HG02623 (cell line): ENCODE results near the gene GRHL1.
"Not testable (repeated sequence)": the region's sequence is repeated elsewhere in the genome, so short reads cannot be mapped to it uniquely, and the experiment has no call there.

ENCODE experiments used
- ATAC-seq: cut with Tn5 transposase; IDR thresholded peaks from one replicate; pipeline ENCODE4 v1.9.1; 2021; ENCODE audit warnings: moderate library complexity; ENCODE audit not compliant: unreplicated experiment

GRHL1 gene

DNA sequence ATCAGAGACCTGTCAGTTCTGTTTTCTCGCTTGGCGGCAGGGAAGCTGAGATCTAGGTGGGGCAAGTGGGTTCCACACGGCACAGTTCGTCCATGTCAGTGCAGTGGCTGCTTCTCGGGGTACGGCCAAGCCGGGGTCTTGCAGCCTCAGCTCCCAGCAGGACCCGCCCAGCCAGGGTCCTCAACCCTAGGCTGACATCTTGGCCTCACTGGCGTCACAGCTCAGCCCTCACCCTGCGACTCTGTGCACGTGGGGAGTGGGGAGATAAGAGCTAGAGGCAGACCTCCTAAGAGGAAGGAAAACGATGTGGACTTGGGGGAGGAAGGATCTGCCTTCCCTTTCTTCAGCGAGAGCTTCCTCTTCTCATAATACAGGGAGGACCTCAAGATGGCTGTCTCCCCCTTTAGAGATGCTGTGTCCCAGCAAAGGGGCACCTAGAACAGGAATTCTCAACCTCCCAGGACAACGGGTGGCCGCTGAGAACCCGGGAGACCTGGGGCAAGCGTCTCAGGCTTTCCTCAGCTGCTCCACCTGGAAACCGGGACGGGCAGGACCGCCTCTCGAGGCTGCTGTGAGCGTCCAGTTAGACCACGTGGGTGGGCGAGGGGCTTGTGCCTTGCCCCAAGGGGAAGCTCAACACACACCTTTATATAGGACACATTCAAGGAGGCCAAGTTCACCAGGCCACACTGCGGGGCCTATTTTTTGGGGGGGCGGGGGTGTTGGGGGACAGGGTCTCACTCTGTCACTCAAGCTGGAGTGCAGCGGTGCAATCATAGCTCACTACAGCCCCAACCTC is 68.3 kb downstream of the GRHL1 start:
- no peak for ATAC-seq

DNA sequence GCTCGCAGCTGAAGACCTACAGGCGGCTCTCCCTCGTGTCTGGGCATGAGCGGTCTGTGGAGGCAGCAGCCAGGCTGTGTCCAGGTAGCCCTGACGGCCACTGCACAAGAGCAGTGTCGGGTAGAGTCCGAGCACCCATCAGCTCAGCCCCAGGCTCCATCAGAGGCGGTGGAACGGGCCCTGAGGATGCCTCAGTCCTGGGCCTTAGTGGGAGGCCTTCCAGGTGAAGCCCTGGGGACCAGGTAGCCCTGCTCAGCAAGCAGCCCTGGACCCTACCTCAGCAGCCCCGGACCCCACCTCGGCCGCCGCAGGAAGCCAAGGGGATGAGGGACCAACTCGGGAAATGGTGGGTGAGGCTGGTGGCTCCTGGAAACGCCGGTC is 70.5 kb downstream of the GRHL1 start:
- no peak for ATAC-seq

DNA sequence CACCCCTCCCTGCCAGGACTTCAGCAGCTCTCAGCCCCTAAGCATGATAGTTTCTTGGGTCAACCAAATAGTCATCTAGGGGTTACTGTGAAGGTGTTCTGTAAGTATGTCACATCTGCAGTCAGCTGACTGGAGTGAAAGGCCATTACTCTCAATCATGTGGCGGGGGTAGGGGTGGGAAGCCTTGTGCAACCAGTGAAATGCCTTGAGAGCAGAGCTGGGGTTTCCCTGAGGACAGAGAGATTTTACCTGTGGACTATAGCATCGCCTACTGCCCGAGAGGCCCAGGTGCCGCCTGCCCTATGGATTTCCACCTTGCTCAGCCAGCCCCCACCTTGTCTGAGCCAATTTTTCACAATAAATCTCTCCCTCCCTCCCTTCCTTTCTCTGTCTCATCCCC is 71.0 kb downstream of the GRHL1 start:
- ATAC-seq, result no peak

DNA sequence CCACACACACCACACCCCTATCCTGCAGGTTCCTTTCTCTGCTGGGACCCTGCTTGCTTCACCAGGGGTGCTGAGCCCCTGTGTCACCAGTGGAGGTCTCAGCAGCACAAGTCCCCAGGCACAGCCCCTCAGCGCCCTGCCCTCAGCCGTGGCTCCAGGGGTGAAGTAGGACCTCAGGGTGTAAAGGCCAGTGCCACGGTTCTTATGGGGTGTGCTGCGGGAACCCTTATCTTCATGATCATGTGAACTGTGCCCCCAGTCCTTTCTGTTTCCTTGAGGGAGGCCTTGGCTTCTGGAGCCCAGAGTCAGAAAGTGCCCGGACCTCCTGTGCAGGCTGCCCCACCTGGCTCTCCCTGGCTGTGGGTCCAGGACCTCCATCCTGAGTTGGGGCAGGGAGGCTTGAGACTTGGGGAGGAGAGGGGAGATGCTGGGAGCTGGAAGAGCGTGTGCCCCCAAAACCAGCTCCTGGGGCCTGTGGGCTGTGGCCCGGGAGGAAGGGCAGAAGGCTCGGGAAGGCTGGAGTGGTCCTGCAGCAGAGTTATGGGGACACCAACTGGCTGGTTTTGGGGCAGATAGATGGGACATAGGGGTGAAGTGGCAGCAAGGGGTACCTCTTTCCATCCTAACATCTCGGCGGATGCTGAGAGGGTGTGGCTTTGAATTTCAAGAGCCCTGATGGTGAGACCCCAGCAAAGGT is 71.6 kb downstream of the GRHL1 start:
- no peak for ATAC-seq

DNA sequence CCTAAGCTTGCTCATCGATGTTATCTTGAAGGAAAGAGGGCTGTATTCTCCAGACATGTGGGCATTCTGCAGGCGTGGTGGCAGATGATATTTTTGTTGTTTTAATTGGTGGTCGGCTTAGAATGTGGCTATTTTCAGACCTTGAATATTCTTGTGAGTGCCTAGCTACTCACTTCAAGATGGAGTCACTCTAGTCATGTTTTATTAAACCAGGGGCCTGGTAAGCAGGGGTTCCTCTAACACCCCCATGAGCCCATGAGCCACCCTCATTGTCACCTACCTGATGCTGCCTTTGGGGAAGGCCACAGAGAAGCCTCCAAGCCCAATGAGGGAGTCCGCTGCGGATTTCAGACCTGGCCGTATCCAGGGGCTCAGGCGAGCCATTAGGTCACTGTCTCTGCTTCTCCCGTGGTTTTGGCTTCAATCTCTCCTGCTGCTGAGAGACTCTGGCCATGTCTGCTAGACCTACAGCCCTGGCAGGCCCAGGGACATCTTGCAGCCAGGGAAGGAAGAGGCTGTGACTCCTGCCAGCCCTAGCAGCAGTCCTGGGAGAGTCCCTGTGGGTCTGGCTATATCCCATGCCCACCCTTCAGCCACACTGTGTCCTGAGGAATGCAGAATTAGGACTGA is 75.6 kb downstream of the GRHL1 start:
- ATAC-seq, result no peak

DNA sequence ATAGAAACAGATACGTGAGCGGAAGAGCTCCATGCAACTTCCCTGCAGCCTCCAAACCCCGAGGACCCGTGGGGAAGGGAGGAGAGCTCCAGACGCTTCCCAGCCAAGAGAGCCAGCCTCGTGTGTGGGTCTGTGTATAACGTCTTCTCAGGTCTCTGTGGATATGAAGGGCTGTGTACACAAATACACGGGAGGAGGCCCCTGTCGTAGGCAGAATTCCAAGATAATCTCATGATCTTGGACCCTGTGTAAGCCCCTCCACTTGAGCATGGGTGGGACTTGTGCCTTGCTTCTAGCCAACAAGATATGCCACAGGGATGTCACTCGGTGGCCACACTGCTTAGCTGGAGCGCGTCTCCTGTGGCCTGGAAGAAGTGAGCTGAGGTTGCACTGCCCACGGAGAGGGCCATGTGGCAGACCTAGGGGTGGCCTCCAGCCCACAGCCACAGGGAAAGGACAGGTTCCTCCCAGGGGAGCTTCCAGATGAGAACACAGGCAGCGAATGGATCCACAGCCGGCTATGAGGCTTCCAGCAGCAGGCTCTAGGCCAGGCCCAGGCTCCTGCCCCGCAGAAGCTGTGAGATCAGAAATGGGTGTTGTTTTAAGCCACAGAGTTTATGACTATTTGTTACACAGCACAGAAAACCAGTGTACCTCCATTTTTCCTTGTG is 76.3 kb downstream of the GRHL1 start:
- ATAC-seq, result no peak

DNA sequence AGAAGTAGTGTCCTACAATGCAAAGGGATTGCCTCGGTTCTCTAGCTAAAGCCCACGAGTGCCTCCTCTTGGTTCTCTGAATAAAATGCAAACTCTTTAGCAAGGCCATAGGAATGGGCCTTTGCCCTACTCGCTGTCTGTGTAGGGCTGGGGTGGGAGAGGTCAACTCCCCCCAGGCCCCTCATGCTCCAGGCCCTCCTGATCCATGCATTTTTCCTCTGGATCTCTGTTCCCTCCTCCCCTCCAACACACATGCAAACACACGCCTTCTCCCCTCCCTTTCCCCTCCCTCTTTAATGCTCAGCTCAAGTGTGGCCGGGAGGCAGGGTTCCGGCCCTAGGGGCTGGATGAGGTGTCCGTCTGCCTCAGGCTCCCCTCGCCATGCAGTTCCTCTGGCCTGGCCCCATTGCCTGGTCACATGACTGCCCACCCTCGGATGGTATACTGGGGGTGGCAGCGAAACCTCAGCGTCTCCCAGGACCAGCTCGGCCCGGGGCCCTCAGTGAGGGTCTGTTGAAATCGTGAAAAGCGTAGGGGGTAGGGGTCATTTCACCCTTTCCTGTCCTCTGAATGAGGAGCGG is 77.0 kb downstream of the GRHL1 start:
- no peak for ATAC-seq

DNA sequence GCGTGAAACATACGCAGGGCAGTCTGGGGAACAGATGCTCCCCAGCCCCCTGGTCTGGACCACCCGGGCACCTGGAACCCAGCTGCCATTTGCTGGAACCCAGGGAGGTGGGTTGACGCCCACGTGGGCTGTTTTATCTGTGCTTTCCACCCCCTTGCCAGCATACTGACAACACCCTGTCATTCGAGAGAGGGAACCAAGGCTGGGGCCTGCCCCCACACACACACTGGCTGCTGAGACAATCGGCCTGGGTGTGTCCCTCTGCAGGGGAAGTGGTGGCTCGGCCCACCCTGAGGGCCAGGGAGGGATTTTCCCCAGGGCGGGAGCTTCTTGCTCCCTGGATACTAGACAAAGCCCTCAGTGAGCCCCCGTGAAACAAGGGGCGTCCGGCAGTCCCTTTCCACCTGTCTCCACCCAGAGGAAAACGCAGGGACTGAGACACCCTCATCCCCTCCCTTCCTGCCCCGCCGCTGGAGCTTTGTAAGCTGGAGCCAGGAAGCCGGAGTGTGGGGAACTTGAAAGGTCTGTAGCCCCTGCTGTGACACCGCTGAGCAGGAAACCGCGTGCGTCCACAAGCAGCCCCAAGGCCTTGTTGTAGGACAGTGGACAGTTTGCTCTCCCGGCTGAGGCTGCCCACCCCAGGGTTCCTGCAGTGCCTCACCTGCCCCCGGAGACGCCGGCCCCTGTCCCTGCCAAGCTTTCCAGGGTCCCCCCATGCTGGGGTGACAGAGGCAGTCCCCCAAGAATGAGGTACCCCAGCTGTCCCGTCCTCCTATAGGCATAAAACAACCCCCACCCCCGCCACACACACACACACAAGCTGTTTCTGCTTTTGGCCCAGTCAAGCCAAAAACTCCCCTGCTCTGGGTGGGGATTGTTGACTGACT is 77.7 kb downstream of the GRHL1 start:
- peak; percentile 66 for ATAC-seq

DNA sequence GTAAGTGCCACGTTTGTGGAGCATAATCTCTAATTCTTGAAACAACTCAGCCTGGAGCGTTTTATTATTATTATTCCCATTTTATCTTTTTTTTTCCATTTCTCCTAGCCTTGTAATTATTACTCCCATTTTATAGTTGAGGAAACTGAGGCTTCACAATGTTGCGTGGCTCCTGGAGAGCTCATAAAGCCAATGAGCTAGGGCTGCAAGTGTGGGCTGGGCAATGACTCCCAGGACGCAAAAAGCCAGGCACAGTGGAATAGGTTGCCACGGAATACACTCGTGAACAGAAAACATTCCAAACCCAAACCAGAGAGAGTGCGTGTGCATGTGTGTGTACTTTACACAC is 78.4 kb downstream of the GRHL1 start:
- no peak for ATAC-seq

DNA sequence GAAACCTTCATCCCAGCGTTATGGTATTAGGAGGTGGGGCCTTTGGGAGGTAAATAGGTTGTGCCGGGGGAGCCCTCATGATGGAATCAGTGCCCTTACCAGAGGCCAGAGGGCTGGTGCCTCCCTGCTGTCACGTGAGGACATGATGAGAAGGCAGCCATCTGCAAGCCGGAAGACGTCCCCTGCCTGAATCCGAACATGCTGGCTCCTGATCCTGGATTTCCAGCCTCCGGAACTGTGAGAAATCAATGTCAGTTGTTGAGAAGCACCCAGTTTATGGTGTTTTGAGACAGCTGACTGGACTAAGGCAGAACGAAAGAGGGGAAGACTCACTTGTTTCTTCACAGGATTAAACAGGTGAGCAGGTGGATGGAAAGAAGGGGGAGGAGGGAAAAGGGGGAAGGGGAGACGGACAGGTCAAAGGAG is 78.8 kb downstream of the GRHL1 start:
- no peak for ATAC-seq

DNA sequence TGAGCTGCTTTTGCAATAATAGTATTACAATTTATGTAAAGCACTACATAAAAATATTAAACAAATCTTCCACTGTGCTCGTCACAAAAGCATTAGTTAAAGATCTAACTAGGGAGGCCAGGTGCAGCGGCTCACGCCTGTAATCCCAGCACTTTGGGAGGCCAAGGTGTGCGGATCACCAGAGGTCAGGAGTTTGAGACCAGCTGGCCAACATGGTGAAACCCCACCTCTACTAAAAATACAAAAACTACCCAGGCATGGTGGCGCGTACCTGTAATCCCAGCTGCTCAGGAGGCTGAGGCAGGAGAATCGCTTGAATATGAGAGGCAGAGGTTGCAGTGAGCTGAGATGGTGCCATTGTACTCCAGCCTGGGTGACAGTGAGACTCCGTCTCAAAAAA is 79.3 kb downstream of the GRHL1 start:
- not testable (repeated sequence) for ATAC-seq

DNA sequence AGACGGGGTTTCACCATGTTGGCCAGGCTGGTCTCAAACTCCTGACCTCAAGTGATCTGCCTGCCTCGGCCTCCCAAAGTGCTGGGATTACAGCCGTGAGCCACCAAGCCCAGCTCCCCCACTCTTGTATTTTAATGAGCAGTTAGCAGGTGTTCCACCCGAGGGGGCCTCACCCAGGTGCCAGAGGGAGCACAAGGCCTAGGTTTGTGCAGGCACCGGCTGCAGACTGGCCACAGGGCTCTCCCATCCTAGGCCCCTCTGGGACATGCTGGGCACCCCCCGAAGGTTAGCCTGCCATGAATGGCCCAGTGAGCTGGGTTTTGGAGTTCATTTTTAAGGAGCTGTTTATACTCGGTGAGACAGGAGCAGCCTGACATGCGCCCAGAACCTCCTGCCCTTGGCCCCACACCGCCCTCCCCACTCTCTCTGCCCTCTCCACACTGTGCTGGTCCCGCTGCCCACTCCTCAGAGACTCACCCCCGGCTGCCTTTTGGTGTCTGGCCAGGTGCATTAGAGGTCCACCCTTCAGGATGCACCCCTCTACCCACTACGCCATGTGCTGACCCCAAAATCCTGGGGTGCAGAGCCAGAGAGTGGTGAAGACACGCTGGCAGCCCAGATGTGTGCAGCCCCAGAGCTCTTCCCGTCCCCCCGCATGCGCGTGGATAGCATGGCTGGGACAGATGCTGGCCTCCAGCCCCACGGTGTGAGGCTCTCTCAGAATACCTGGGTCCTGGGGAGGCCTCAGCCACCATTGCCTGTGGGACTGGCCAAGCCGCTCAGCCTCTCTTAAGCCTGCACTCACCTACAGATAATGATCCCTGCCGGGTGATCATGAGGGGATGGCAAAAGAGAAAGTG is 80.6 kb downstream of the GRHL1 start:
- ATAC-seq, result no peak

DNA sequence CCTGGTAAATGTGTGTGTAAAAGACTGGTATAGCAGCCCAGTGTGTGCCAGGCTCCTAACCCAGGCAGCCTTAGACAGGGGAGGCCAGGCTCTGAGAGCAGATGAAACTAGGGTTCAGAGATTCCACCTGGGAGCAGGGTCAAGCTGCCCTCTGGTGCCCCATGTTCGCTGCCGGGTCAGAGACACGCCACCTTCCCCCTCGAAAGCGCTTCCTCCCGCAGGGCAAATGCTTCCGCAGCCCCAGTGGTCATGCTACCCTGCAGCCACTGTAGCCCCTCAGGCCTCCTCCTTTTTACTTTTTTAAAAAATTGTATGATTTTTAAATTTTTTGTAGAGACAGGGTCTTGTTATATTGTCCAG is 81.2 kb downstream of the GRHL1 start:
- no peak for ATAC-seq

DNA sequence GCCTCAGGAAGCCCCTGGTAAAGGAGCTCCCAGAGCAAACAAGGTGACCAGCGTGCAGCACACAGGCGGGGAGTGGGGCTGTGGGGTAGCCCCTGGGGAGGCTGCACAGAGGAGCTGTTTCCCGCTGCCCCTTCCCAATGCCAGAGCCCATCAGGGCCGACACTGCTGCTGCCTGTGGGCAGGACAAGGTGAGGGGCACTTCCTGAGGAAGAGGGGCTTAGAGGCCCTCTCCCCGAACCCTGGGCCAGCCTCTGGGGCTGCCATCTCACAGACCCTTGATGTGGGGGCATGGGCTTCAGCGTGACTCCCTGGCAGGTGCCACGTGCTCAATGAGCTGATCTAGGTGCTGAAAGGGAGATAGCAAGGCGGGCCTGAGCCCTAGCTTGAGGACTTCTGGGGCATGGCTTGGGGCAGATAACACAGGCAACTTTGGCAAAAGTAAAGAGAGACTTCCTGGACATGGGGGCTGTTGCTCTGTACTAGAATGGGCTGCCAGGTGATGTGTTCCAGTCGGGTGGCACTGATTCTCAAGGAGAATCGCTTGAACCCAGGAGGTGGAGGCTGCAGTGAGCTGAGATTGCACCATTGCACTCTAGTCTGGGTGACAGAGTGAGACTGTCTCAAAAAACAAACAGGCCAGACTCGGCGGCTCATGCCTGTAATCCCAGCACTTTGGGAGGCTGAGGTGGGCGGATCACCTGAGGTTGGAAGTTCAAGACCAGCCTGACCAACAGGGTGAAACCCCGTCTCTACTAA is 81.9 kb downstream of the GRHL1 start:
- ATAC-seq, result no peak

DNA sequence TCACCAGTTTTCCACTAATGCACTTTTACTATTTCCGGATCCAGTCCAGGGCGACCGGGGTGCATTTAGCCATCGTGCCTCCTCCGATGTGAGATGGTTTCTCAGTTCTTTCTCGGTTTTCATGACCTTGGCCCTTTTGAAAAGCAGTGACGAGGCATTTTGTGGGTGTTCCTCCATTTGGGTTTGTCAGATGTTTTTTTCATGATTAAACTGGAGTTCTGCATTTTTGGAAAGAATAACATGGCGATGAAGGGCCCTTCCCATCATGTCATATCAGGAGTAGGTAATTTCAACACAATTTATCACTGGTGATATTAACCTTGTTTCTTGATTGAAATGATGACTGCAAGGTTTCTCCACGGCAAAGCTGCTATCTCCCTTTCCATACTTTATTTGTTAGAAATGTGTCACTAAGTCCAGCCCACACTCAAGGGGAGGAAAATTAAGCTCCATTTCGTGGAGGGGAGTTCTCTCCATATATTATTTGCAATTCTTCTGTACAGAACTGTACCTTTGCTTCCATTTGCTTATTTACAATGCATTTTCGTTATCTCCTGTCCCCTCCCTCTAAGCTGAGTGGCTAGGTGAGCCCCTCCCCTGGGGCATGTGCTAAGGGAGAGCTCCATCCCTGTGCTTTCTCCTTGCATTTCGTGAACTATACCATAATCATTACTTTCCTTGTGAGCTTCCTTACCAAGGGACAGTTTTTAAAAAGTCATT is 83.0 kb downstream of the GRHL1 start:
- no peak for ATAC-seq

DNA sequence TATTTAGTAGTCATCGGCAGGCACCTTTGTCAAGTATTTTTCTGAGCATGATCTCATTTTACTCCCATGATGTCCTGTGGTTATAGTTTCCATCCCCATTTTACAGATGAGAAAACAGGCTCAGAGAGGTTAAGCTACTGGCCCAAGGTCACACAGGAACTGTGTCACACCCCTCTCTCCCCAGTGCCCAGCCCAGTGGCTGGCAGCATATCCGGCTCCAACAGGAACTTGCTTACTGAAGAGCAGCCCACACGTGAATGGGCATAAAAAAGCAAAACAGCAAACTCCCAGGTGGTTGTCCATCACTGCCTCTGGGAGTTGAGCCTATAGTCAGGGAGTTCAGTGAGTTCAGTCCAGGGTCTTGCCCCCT is 83.5 kb downstream of the GRHL1 start:
- no peak for ATAC-seq

DNA sequence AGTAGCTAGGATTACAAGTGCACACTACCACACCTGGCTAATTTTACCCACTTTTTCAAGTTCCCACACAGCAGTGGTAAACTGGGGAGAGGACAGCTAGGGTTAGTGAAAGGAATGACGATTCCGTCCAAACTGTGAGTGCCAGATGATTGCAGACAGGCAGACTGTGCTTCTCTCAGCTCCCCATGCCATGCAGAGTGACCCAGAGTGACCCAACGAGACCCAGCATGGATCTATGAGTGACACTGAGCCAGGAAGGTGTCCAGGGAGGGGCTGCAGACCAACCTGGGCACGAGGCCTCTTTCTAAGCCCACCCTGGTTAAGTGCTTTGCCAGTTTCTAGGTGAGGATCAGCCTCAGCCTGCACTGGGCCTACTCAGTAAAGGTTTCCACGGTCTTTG is 84.1 kb downstream of the GRHL1 start:
- no peak for ATAC-seq
